WI38 (cell line): ENCODE results near the gene FGGY.

ENCODE experiments used
- H3K4me3 ChIP-seq: 2 replicates; pipeline ENCODE4 v1.5.1; 2011; ENCODE audit warnings: low read depth, mild to moderate bottlenecking, control low read depth, low read length
- TF ChIP-seq, protein P1 (sequence below): IDR thresholded peaks from 2 replicates; pipeline ENCODE4 v1.5.1; 2012; ENCODE audit warnings: low read depth, mild to moderate bottlenecking, control low read depth, low read length

The FGGY gene

DNA sequence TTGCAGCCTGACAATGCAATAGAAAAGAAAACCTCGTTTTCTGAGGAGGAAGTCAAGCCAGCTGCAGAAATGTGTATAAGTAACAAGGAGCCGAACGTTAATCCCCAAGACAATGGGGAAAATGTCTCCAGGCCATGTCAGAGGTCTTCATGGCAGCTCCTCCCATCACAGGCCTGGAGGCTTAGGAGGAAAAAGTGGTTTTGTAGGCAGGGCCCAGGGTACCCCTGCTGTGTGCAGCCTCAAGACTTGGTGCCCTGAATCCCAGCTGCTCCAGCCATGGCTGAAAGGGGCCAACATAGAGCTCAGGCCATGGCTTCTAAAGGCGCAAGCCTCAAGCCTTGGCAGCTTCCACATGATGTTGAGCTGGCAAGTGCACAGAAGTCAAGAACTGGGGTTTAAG lies 439.9 kb downstream of the FGGY start:
- TF ChIP-seq, protein P1, sequence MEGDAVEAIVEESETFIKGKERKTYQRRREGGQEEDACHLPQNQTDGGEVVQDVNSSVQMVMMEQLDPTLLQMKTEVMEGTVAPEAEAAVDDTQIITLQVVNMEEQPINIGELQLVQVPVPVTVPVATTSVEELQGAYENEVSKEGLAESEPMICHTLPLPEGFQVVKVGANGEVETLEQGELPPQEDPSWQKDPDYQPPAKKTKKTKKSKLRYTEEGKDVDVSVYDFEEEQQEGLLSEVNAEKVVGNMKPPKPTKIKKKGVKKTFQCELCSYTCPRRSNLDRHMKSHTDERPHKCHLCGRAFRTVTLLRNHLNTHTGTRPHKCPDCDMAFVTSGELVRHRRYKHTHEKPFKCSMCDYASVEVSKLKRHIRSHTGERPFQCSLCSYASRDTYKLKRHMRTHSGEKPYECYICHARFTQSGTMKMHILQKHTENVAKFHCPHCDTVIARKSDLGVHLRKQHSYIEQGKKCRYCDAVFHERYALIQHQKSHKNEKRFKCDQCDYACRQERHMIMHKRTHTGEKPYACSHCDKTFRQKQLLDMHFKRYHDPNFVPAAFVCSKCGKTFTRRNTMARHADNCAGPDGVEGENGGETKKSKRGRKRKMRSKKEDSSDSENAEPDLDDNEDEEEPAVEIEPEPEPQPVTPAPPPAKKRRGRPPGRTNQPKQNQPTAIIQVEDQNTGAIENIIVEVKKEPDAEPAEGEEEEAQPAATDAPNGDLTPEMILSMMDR: no peak
- H3K4me3 ChIP-seq: no peak overlapping the region

DNA sequence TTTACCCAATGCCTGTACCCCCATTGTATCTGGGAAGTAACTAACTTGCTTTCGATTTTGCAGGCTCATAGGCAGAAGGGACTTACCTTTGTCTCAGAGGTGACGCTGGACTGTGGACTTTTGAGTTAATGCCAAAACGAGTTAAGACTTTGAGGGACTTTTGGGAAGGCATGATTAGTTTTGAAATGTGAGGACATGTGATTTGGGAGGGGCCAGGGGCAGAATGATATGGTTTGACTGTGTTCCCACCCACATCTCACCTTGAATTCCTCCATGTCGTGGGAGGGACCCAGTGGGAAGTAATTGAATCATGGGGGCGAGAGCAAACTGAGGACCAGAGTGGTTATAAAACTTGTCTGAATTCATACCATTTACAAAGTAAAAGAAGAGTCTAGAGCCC lies 440.7 kb downstream of the FGGY start:
- no peak overlapping the region for H3K4me3 ChIP-seq
- TF ChIP-seq, protein P1: no peak

DNA sequence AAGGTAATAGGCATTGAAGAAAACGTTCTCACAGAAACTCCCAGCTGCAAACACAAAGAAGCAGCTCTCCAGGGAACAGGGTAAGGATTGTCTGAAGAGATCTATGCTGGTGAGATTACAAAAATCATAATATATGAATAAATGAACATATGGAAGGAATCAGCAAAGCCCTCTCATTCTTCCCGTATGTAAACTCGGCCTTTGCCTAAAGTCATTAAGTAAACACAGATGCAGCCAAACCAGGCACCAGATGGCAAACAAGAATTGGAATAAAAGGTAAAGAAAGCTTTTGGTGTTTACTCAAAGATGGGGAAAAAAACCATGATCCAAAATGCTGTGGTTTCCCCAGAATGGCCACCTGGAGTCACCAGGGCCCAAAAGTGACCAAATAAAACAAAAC lies 441.3 kb downstream of the FGGY start:
- TF ChIP-seq, protein P1: no peak
- no peak overlapping the region for H3K4me3 ChIP-seq

DNA sequence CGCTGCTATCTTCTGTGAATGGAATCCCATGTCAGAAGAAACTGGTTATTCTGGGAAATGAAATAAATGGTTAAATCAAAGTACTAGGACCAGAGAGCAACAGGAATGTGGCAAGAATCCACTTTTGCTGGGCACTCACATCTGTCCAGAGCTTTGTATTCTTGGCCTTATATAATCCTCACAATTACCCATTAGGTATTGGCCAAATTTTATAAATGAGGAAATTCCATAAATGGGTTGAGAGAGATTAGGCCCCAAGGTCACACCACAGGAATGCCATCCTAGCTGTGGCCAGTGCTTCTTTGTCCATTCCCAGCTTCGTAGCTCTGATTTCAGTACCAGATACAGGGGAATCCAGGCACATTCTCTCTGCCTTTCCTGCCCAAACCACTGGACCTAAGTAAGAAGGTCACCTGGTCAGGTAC lies 441.7 kb downstream of the FGGY start:
- TF ChIP-seq, protein P1: no peak

DNA sequence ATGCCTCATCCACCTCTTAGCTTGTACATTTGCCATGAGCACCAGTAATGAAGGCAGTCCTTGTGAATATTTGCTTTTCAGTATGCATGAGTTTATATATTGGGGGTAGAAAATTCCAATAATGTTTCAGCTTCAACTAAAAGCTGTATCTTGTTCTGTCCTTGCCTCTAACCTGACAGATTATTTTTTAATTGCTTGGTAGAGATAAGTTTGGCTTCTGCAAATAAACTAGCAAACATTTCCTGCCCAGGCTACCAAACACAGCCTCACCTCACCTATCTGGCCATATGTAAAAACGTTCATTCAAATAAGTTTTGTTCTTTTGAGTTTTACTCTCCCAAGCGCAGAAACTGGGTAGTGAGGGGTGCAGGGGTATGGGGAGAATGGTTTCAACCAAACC lies 442.2 kb downstream of the FGGY start:
- TF ChIP-seq, protein P1: no peak
- H3K4me3 ChIP-seq: no peak overlapping the region

More for the DNA sequence above, 441.7 kb downstream of the FGGY start:
- H3K4me3 ChIP-seq: no peak overlapping the region

DNA sequence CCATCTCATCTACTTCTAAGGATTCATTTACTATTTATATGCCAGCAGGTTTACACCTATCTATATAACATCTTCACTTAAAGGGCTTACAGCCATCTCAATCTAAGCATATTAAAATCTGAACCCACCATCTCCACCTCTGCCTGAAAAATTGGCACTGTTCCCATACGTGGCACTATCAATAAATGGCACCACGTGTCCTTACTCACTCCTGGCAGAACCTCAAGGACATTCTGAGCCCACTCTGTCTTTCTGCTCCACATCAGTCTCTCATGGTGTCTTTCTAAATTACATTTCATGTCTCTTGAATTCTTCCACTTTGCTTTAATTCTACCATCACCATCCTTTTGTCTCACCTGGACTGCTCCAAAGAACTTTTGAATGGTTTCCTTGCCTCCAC lies 445.6 kb downstream of the FGGY start:
- TF ChIP-seq, protein P1: no peak
- no peak overlapping the region for H3K4me3 ChIP-seq

DNA sequence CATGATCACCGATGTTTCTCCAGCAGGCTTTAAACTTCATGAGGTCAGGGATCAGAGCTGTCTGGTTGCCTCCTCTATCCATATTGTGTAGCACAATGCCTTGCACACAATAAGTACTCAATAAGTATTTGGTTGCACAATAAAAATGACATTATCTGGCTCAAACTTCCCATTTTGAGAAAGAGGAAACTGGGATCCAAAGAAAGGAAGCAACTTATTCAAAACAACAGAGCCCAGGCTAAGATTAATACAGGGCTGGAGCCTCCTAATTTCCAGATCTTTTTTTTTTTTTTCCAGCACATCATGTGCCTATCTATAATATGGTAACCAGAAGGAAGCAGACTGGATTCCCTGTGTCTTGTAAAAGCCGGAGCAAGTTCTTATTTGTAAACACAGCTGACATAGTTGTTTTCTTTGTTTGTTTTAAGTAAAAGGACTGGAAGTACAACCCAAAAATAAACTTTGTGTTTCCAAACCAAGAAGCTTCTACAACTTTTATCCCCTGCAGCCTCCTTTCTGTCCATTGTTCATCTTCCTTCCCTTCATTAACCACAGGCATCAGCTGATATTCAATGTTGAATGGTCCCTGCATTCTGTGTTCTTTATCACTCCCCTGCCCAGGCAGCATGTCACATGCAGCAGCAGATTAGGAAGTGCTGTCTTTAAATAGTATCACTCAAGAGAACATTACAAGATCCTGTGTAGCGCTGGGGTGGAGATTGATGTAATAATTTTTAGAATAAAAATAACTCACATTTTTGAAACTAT lies 446.6 kb downstream of the FGGY start:
- no peak overlapping the region for H3K4me3 ChIP-seq

More for the DNA sequence above, 446.6 kb downstream of the FGGY start:
- TF ChIP-seq, protein P1: no peak
